ENCODE data around the gene CD274. TPM values are rescaled to one million over a fixed set of nuclear protein-coding genes. Genes with fewer than 3 reads are reported as not detected.

CD274 gene
- total RNA-seq, 1 experiment from 2014 or later: 2.6 TPM

GRCh38 chr9:5466005-5466404 is 15.7 kb downstream of the CD274 start:
- Mint-ChIP-seq H3K9me3 (ENCODE audit: unreplicated experiment) (no peaks in the 10 kb centered on the region), H3K27me3 (ENCODE audit: insufficient read depth, unreplicated experiment) (no peaks in the 10 kb centered on the region), H3K4me3 (ENCODE audit: unreplicated experiment) (no peak overlapping the region), H3K36me3 (ENCODE audit: insufficient read depth, unreplicated experiment) (no peaks in the 10 kb centered on the region), H3K27ac (ENCODE audit: low read depth, unreplicated experiment) (no peak overlapping the region), H3K4me1 (ENCODE audit: insufficient read depth, unreplicated experiment) (no peaks in the 10 kb centered on the region)
- no peak for TF ChIP-seq CTCF (IDR thresholded peaks at IDR 0.05; ENCODE audit: unreplicated experiment)
- DNase-seq (ENCODE audit: unreplicated experiment): no peak
- intact Hi-C loops (cut with micrococcal nuclease): no loop called here
- ChIA-PET POLR2A (no interaction called here), CTCF (interaction anchor here (0.7 to 1.6 kb wide), 3 partner anchors 44 to 477 kb away, joined by 3 to 4 read pairs (median 3); partner anchors contain the start of gene PDCD1LG2)
- no TSS peak for BruUV-seq (replicated peaks)

GRCh38 chr9:5466766-5467165 is 16.4 kb downstream of the CD274 start:
- Mint-ChIP-seq H3K4me1 (ENCODE audit: insufficient read depth, unreplicated experiment) (no peaks in the 10 kb centered on the region), H3K27me3 (ENCODE audit: insufficient read depth, unreplicated experiment) (no peaks in the 10 kb centered on the region), H3K36me3 (ENCODE audit: insufficient read depth, unreplicated experiment) (no peaks in the 10 kb centered on the region), H3K4me3 (ENCODE audit: unreplicated experiment) (no peak overlapping the region), H3K9me3 (ENCODE audit: unreplicated experiment) (no peaks in the 10 kb centered on the region), H3K27ac (ENCODE audit: low read depth, unreplicated experiment) (no peak overlapping the region)
- CTCF ChIA-PET: interaction anchor here (0.5 to 1.3 kb wide), 8 partner anchors 10 to 239 kb away, joined by 3 to 5 read pairs (median 3); partner anchors contain the start of gene CD274
- POLR2A ChIA-PET: no interaction called here
- intact Hi-C loops (cut with micrococcal nuclease): no loop called here
- no TSS peak for BruUV-seq (replicated peaks)
- DNase-seq (ENCODE audit: unreplicated experiment): no peak
- no peak for TF ChIP-seq CTCF (IDR thresholded peaks at IDR 0.05; ENCODE audit: unreplicated experiment)

- no TSS peak for BruUV-seq (replicated peaks)
- Mint-ChIP-seq H3K9me3 (ENCODE audit: unreplicated experiment) (no peaks in the 10 kb centered on the region), H3K27me3 (ENCODE audit: insufficient read depth, unreplicated experiment) (no peaks in the 10 kb centered on the region), H3K36me3 (ENCODE audit: insufficient read depth, unreplicated experiment) (no peaks in the 10 kb centered on the region), H3K4me1 (ENCODE audit: insufficient read depth, unreplicated experiment) (no peaks in the 10 kb centered on the region), H3K4me3 (ENCODE audit: unreplicated experiment) (no peak overlapping the region), H3K27ac (ENCODE audit: low read depth, unreplicated experiment) (no peak overlapping the region)
- ChIA-PET POLR2A (no interaction called here), CTCF (interaction anchor here (0.7 to 1.4 kb wide), 2 partner anchors 121 to 292 kb away, joined by 3 to 4 read pairs; no protein-coding TSS in a partner anchor)
- intact Hi-C loops (cut with micrococcal nuclease): no loop called here
- no peak for TF ChIP-seq CTCF (IDR thresholded peaks at IDR 0.05; ENCODE audit: unreplicated experiment)
- no peak for DNase-seq (ENCODE audit: unreplicated experiment)
These were observed 18.5 kb downstream of the CD274 start for GRCh38 chr9:5468850-5469249.

- Mint-ChIP-seq H3K27ac (ENCODE audit: low read depth, unreplicated experiment) (no peak overlapping the region), H3K4me1 (ENCODE audit: insufficient read depth, unreplicated experiment) (no peaks in the 10 kb centered on the region), H3K9me3 (ENCODE audit: unreplicated experiment) (no peaks in the 10 kb centered on the region), H3K36me3 (ENCODE audit: insufficient read depth, unreplicated experiment) (no peaks in the 10 kb centered on the region), H3K4me3 (ENCODE audit: unreplicated experiment) (no peak overlapping the region), H3K27me3 (ENCODE audit: insufficient read depth, unreplicated experiment) (no peaks in the 10 kb centered on the region)
- TF ChIP-seq CTCF (IDR thresholded peaks at IDR 0.05; ENCODE audit: unreplicated experiment): no peak
- DNase-seq (ENCODE audit: unreplicated experiment): no peak
- POLR2A ChIA-PET: interaction anchor here (0.9 kb wide), 2 partner anchors 19 to 79 kb away, joined by 3 read pairs; no protein-coding TSS in a partner anchor
- CTCF ChIA-PET: interaction anchor here (0.8 to 1.4 kb wide), 2 partner anchors 86 to 120 kb away, joined by 3 to 4 read pairs; no protein-coding TSS in a partner anchor
- no TSS peak for BruUV-seq (replicated peaks)
- intact Hi-C loops (cut with micrococcal nuclease): no loop called here
These were observed 19.8 kb downstream of the CD274 start for GRCh38 chr9:5470122-5470521.

All from MCF 10A (cell line).